HG03060 (cell line): ENCODE measurements around the gene FOXD4L4.
"Not testable (repeated sequence)": the region's sequence is repeated elsewhere in the genome, so short reads cannot be mapped to it uniquely, and the experiment has no call there.

ENCODE experiments used
- ATAC-seq: cut with Tn5 transposase; IDR thresholded peaks from one replicate; pipeline ENCODE4 v1.9.1; 2021; ENCODE audit warnings: low read depth, moderate number of reproducible peaks; ENCODE audit not compliant: unreplicated experiment

Gene FOXD4L4

GRCh38 chr9:65737096-65737564 lies at the start of gene FOXD4L4:
Gene FOXD4L4, plus strand, starts transcription at chr9:65737146. Its CDS starts 0 bp downstream, at chr9:65737146.
- ATAC-seq = not testable (repeated sequence)

GRCh38 chr9:65703550-65703949 lies 33.4 kb upstream of the FOXD4L4 start:
- not testable (repeated sequence) for ATAC-seq

GRCh38 chr9:65714445-65714844 lies 22.5 kb upstream of the FOXD4L4 start:
- ATAC-seq = not testable (repeated sequence)

GRCh38 chr9:65738133-65738532 lies 1.2 kb downstream of the FOXD4L4 start:
- ATAC-seq = not testable (repeated sequence)
